ENCODE data around the gene PPM1H.

Gene PPM1H

DNA sequence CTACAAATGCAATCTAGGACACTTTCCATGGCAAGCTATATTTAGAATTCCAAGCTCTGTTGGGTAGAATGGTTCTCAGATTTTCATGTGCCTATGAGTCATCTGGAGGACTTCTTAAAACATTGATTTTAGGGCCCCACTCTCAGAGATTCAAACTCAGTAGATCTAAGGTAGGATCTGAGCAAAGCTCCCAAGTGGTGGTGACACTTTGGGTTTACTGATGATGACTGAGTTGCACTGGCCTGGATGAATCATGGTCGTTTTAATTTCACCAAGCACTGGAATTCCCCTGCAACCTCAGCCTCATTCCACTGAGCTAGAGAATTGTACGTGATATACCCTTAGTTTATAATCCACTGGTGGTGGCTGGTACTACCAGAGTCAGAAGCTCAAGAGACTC, 86.5 kb downstream of the PPM1H start:
- H3K4me3 ChIP-seq (ENCODE audit: low read depth in 1 of 2, low read length in 2 of 2): no peak overlapping the region
- no peaks in the 10 kb centered on the region for H3K9me3 ChIP-seq (ENCODE audit: low read length)
- no peak overlapping the region for H3K9ac ChIP-seq (ENCODE audit: low read length)
- no peaks in the 10 kb centered on the region for H3K4me1 ChIP-seq (ENCODE audit: insufficient read depth, low read length)
- no peak overlapping the region for H3K27ac ChIP-seq (ENCODE audit: low read depth, low read length)
- no peaks in the 10 kb centered on the region for H3K27me3 ChIP-seq (ENCODE audit: control insufficient read depth in 1 of 2, insufficient read depth in 2 of 2, low read length in 2 of 2)
- no peaks in the 10 kb centered on the region for H3K36me3 ChIP-seq (ENCODE audit: insufficient read depth, low read length)

DNA sequence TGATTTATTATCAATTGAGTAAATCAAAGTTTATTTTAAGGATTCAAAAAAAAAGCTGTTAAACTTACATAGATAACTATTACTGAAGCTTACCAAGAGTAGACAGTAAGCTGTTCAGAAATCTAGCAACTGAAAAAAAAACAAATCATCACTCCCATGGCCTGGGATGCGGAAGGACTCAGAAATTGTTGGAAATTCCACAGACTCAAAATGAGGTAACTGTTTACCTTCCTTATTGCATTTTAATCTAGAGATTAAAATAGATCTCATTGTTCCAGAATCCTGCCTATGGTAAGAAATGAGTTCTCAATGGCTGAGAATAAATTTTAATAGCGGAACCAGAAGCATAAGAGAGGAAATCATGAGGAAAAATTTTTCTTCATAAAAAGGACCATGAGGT, 87.2 kb downstream of the PPM1H start:
- Histone ChIP-seq H3K9ac (ENCODE audit: low read length) (no peak overlapping the region), H3K27me3 (ENCODE audit: control insufficient read depth in 1 of 2, insufficient read depth in 2 of 2, low read length in 2 of 2) (no peaks in the 10 kb centered on the region), H3K4me1 (ENCODE audit: insufficient read depth, low read length) (no peaks in the 10 kb centered on the region), H3K9me3 (ENCODE audit: low read length) (no peaks in the 10 kb centered on the region), H3K27ac (ENCODE audit: low read depth, low read length) (no peak overlapping the region), H3K4me3 (ENCODE audit: low read depth in 1 of 2, low read length in 2 of 2) (no peak overlapping the region), H3K36me3 (ENCODE audit: insufficient read depth, low read length) (no peaks in the 10 kb centered on the region)

DNA sequence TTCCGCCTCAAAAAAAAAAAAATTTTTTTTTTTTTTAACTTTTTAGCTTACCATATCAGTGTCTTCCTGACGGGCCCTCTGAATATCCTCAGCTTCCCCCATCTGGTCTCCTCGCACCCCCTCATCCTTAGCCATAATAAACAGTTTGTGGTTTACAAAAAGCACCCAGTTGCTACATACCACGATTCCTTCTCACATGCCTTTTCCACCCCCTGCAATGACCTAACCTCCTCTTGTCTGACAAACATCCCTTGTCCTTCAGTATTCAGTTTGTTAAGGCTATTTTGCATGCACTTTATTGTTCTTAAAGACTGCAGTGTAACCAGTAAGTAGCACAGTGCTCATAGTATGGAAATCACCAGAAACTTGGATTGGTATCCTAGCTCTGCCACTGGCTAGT, 88.5 kb downstream of the PPM1H start:
- H3K27ac ChIP-seq (ENCODE audit: low read depth, low read length): no peak overlapping the region
- no peaks in the 10 kb centered on the region for H3K27me3 ChIP-seq (ENCODE audit: control insufficient read depth in 1 of 2, insufficient read depth in 2 of 2, low read length in 2 of 2)
- H3K4me1 ChIP-seq (ENCODE audit: insufficient read depth, low read length): no peaks in the 10 kb centered on the region
- H3K36me3 ChIP-seq (ENCODE audit: insufficient read depth, low read length): no peaks in the 10 kb centered on the region
- no peak overlapping the region for H3K4me3 ChIP-seq (ENCODE audit: low read depth in 1 of 2, low read length in 2 of 2)
- H3K9ac ChIP-seq (ENCODE audit: low read length): no peak overlapping the region
- no peaks in the 10 kb centered on the region for H3K9me3 ChIP-seq (ENCODE audit: low read length)

DNA sequence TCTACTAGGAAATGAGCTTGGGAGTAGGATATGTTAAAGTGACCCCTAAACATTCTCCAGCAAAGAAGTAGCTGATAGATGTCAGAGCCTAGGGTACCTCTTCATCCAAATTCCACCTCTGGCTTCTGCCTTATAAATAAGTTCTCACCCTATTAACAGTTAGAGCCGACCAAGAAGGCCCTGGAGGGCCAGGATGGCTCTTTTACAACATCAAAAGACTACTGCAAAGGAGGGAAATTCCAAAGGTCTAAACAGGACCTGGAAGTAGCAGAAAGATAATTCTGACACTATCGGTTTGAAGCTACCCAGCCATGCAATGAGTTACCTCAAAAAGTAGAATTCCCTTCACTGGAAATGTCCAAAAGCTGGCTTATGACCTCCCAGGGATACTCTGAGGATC, 90.0 kb downstream of the PPM1H start:
- no peaks in the 10 kb centered on the region for H3K9me3 ChIP-seq (ENCODE audit: low read length)

DNA sequence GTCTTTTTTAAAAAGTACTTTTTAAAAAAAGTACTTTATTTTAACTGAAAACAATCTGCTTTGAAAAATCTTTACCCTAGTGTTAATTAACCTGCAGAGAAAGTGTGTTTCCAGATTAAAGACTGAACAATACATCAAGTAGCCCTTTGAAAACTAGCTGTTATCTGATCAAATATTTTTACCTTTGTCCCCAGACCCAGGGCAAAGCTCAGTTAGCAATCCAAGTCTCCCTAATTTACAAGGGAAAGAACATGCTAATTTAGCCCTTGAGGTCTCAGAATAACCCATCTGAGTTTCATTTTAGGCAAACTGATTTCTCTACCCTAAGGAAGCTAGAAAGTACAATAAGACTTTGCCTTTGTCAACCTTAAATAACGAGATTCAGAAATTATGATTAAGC, 91.2 kb downstream of the PPM1H start:
- no peak overlapping the region for H3K27ac ChIP-seq (ENCODE audit: low read depth, low read length)
- no peaks in the 10 kb centered on the region for H3K27me3 ChIP-seq (ENCODE audit: control insufficient read depth in 1 of 2, insufficient read depth in 2 of 2, low read length in 2 of 2)
- H3K36me3 ChIP-seq (ENCODE audit: insufficient read depth, low read length): no peaks in the 10 kb centered on the region
- H3K4me1 ChIP-seq (ENCODE audit: insufficient read depth, low read length): no peaks in the 10 kb centered on the region
- H3K9ac ChIP-seq (ENCODE audit: low read length): no peak overlapping the region
- H3K4me3 ChIP-seq (ENCODE audit: low read depth in 1 of 2, low read length in 2 of 2): no peak overlapping the region
- no peaks in the 10 kb centered on the region for H3K9me3 ChIP-seq (ENCODE audit: low read length)

More for the DNA sequence above, 90.0 kb downstream of the PPM1H start:
- Histone ChIP-seq H3K27ac (ENCODE audit: low read depth, low read length) (no peak overlapping the region), H3K4me1 (ENCODE audit: insufficient read depth, low read length) (no peaks in the 10 kb centered on the region), H3K27me3 (ENCODE audit: control insufficient read depth in 1 of 2, insufficient read depth in 2 of 2, low read length in 2 of 2) (no peaks in the 10 kb centered on the region), H3K4me3 (ENCODE audit: low read depth in 1 of 2, low read length in 2 of 2) (no peak overlapping the region), H3K36me3 (ENCODE audit: insufficient read depth, low read length) (no peaks in the 10 kb centered on the region), H3K9ac (ENCODE audit: low read length) (no peak overlapping the region)

DNA sequence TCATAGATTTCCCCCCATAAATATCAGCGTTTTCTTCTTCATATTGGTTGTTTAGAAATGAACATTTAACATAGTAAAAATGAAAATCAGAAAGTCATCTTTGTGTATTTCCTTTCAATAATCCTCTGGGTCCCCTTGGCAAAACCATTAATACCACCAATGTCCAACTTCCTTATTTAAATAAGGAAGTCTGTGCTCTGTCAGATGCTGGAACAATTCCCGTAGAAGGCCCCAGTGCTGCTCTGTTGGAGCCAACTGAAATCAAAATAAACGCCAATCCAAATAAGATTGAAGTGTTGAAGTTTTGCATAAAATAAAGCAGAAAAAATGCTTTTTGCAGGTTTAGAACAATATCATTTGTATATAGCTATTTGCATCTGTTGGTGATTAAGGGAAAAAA, 93.1 kb downstream of the PPM1H start:
- H3K27ac ChIP-seq (ENCODE audit: low read depth, low read length): no peak overlapping the region
- no peak overlapping the region for H3K9ac ChIP-seq (ENCODE audit: low read length)
- no peaks in the 10 kb centered on the region for H3K9me3 ChIP-seq (ENCODE audit: low read length)
- no peaks in the 10 kb centered on the region for H3K4me1 ChIP-seq (ENCODE audit: insufficient read depth, low read length)
- H3K4me3 ChIP-seq (ENCODE audit: low read depth in 1 of 2, low read length in 2 of 2): no peak overlapping the region
- no peaks in the 10 kb centered on the region for H3K27me3 ChIP-seq (ENCODE audit: control insufficient read depth in 1 of 2, insufficient read depth in 2 of 2, low read length in 2 of 2)
- no peaks in the 10 kb centered on the region for H3K36me3 ChIP-seq (ENCODE audit: insufficient read depth, low read length)

DNA sequence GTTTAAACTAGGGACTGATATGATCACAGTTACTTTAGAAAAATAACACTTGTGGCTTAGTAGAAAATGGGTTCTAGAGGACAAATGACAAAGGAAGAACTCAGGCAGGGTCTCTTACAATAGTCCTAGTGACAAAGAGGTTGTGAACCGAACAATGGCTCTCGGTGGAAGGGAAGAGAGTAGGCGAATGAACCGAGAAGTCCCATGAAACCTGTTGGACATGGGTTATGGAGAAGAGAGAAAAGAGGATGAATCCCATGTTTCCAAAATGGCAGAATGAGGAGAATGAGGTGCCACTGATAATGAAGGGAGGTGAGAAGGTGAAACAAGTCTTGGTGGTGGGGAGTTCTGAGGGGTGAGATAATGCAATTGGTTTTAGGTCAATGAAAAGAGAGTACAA, 94.1 kb downstream of the PPM1H start:
- H3K4me3 ChIP-seq (ENCODE audit: low read depth in 1 of 2, low read length in 2 of 2): no peak overlapping the region
- H3K27ac ChIP-seq (ENCODE audit: low read depth, low read length): no peak overlapping the region
- no peaks in the 10 kb centered on the region for H3K27me3 ChIP-seq (ENCODE audit: control insufficient read depth in 1 of 2, insufficient read depth in 2 of 2, low read length in 2 of 2)
- no peaks in the 10 kb centered on the region for H3K9me3 ChIP-seq (ENCODE audit: low read length)
- H3K36me3 ChIP-seq (ENCODE audit: insufficient read depth, low read length): no peaks in the 10 kb centered on the region
- H3K4me1 ChIP-seq (ENCODE audit: insufficient read depth, low read length): no peaks in the 10 kb centered on the region
- no peak overlapping the region for H3K9ac ChIP-seq (ENCODE audit: low read length)

DNA sequence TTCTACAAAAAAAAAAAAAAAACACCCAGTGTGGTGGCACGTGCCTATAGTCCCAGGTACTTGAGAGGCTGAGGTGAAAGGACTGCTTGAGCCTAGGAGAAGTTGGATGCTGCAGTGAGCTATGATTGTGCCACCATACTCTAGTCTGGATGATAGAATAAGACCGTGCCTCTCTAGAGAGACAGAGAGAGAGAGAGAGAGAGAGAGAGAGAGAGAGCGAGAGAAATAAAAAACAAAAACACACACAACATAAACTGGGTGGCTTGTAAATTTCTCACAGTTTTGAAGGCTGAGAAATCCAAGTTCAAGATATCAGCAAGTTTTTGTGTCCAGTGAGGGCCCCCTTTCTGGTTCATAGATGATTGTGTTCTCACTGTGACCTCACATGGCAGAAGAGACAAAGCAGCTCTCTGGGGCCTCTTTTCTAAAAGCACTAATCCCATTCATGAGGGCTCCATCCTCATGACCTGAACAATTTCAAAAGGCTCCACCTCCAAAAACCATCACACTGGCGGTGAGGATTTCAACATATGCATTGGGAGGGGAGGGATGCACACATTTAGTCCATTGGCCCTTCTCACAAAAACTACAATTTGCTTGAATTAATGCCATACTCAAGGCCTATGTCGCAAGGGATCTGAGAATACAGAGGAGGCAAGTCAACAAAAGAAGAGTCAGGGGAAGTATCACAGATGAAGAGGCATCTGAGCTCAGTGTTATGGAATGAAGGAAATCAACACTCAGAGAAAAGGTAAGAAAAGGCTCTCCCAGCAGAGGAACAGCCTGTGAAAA, 94.9 kb downstream of the PPM1H start:
- H3K27me3 ChIP-seq (ENCODE audit: control insufficient read depth in 1 of 2, insufficient read depth in 2 of 2, low read length in 2 of 2): no peaks in the 10 kb centered on the region
- H3K9me3 ChIP-seq (ENCODE audit: low read length): no peaks in the 10 kb centered on the region
- H3K4me1 ChIP-seq (ENCODE audit: insufficient read depth, low read length): peaks cover 2% of the 10 kb centered on the region
- H3K36me3 ChIP-seq (ENCODE audit: insufficient read depth, low read length): no peaks in the 10 kb centered on the region
- no peak overlapping the region for H3K4me3 ChIP-seq (ENCODE audit: low read depth in 1 of 2, low read length in 2 of 2)
- no peak overlapping the region for H3K27ac ChIP-seq (ENCODE audit: low read depth, low read length)
- H3K9ac ChIP-seq (ENCODE audit: low read length): no peak overlapping the region

DNA sequence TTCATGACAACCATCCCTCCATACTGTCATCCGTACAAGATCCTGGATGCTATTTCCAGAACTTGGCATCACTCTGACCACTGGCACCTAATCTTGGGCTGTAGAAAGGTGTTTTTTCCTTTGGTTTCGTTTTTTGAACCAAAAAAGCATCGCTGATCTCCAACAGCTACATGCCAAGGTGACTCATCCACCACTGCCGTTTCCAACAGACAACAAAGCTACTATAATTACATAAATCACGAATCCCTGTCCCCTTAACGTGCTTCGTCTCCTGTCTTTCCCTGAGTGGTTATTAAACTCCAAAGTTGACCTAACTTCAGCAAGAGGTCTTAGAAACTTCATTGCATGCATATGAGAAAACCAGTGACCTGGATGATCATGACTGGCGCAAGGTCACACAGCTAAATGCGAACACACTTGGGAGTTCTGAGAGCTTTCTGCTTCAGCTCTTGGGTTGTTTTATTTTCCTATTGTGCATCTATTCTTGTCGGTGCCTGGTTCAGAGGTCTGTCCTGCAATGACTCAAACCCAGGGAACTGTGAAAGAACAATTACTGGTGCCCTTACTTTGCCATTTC, 99.9 kb downstream of the PPM1H start:
- Histone ChIP-seq H3K27ac (ENCODE audit: low read depth, low read length) (no peak overlapping the region), H3K4me3 (ENCODE audit: low read depth in 1 of 2, low read length in 2 of 2) (peak overlapping the region in 1 of 2 donors; percentile 18), H3K4me1 (ENCODE audit: insufficient read depth, low read length) (peaks cover 3% of the 10 kb centered on the region), H3K27me3 (ENCODE audit: control insufficient read depth in 1 of 2, insufficient read depth in 2 of 2, low read length in 2 of 2) (no peaks in the 10 kb centered on the region), H3K9me3 (ENCODE audit: low read length) (no peaks in the 10 kb centered on the region), H3K36me3 (ENCODE audit: insufficient read depth, low read length) (no peaks in the 10 kb centered on the region), H3K9ac (ENCODE audit: low read length) (no peak overlapping the region)

DNA sequence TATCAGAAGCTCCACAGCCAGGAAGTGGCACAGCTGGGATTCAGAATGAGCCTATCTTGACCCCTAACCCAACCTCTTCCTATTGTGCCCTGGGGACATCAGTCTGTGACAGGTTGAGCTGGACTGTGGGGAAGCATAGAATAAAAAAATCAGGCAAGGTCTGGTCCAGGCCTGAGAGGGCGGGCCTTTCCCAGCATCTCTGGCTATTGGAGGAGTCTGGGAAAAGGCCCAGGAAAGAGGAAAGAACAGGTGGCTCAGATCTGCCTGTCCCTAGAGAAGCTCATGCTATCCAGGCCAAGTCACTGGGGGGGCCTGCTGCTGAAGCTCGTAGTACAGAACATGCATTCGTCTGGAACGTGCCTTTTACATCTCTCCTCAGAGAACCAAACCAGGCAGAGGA, 100.5 kb downstream of the PPM1H start:
- H3K27ac ChIP-seq (ENCODE audit: low read depth, low read length): no peak overlapping the region
- H3K9ac ChIP-seq (ENCODE audit: low read length): no peak overlapping the region
- H3K9me3 ChIP-seq (ENCODE audit: low read length): no peaks in the 10 kb centered on the region

DNA sequence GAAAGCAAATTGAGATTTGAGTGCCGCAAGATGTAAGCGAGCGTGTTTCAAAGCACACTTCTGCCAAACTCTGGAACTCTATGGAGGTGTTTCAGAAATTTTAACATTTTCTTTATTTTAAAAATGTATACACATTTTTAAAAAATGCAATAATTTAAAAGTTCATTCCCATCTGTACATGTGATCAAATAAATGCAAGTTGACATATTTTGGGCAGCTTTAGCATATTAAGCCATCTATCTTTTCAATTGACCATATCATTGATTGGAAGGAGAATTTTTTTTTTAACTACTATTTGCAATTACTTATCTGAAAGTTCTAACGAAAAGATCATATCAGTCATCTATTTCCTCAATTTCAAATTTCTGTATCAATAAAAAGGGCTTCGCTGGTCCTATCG, 101.3 kb downstream of the PPM1H start:
- no peak overlapping the region for H3K4me3 ChIP-seq (ENCODE audit: low read depth in 1 of 2, low read length in 2 of 2)
- H3K36me3 ChIP-seq (ENCODE audit: insufficient read depth, low read length): no peaks in the 10 kb centered on the region
- peaks cover 3% of the 10 kb centered on the region for H3K4me1 ChIP-seq (ENCODE audit: insufficient read depth, low read length)
- no peak overlapping the region for H3K9ac ChIP-seq (ENCODE audit: low read length)
- H3K9me3 ChIP-seq (ENCODE audit: low read length): no peaks in the 10 kb centered on the region
- H3K27ac ChIP-seq (ENCODE audit: low read depth, low read length): no peak overlapping the region
- no peaks in the 10 kb centered on the region for H3K27me3 ChIP-seq (ENCODE audit: control insufficient read depth in 1 of 2, insufficient read depth in 2 of 2, low read length in 2 of 2)

More for the DNA sequence above, 100.5 kb downstream of the PPM1H start:
- no peak overlapping the region for H3K4me3 ChIP-seq (ENCODE audit: low read depth in 1 of 2, low read length in 2 of 2)
- no peaks in the 10 kb centered on the region for H3K27me3 ChIP-seq (ENCODE audit: control insufficient read depth in 1 of 2, insufficient read depth in 2 of 2, low read length in 2 of 2)
- H3K4me1 ChIP-seq (ENCODE audit: insufficient read depth, low read length): peaks cover 3% of the 10 kb centered on the region
- H3K36me3 ChIP-seq (ENCODE audit: insufficient read depth, low read length): no peaks in the 10 kb centered on the region

DNA sequence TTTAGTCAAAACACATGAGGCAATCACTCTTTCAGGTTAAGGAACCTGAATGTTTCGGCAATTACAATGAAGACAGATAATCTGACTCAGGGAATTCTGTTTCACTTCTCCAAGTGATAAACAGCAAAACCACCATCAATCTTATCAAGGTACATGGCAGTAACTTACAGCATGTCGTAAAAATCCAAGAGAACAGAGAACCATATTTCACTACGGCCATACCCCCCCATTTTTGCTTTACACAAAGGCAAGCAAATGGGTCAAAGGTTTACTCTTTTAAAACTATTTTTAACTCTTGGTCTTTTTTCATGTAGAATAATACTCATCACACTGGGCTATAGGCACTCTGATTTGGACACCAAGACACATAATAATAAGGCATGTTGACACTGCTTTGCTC, 102.4 kb downstream of the PPM1H start:
- Histone ChIP-seq H3K36me3 (ENCODE audit: insufficient read depth, low read length) (no peaks in the 10 kb centered on the region), H3K27ac (ENCODE audit: low read depth, low read length) (no peak overlapping the region), H3K9me3 (ENCODE audit: low read length) (no peaks in the 10 kb centered on the region), H3K4me1 (ENCODE audit: insufficient read depth, low read length) (peaks cover 3% of the 10 kb centered on the region), H3K4me3 (ENCODE audit: low read depth in 1 of 2, low read length in 2 of 2) (no peak overlapping the region), H3K9ac (ENCODE audit: low read length) (no peak overlapping the region), H3K27me3 (ENCODE audit: control insufficient read depth in 1 of 2, insufficient read depth in 2 of 2, low read length in 2 of 2) (no peaks in the 10 kb centered on the region)

All from muscle layer of colon (tissue), 2 donors.